Stimulated activated naive CD8-positive, alpha-beta T cell treated with anti-CD3 and anti-CD28 coated beads, Interleukin-15, Interleukin-2, amounts not matched to agents 100 ng/mL and 50 ng/mL, for 24 hours (primary cell): ENCODE data around the gene UTP4.

Experiments
- H3K27ac Mint-ChIP-seq: one replicate; pipeline ENCODE4 v1.8.0; 2021; ENCODE audit warnings: mild to moderate bottlenecking, mixed read lengths
- H3K27me3 Mint-ChIP-seq: one replicate; pipeline ENCODE4 v1.8.0; 2021; ENCODE audit warnings: mixed read lengths
- H3K36me3 Mint-ChIP-seq: one replicate; pipeline ENCODE4 v1.8.0; 2021; ENCODE audit warnings: low read depth, mixed read lengths
- H3K4me1 Mint-ChIP-seq: one replicate; pipeline ENCODE4 v1.8.0; 2021; ENCODE audit warnings: low read depth, mixed read lengths
- H3K4me3 Mint-ChIP-seq: one replicate; pipeline ENCODE4 v1.8.0; 2021; ENCODE audit warnings: mild to moderate bottlenecking, mixed read lengths
- H3K9me3 Mint-ChIP-seq: one replicate; pipeline ENCODE4 v1.8.0; 2021; ENCODE audit warnings: mixed read lengths

UTP4 gene

DNA sequence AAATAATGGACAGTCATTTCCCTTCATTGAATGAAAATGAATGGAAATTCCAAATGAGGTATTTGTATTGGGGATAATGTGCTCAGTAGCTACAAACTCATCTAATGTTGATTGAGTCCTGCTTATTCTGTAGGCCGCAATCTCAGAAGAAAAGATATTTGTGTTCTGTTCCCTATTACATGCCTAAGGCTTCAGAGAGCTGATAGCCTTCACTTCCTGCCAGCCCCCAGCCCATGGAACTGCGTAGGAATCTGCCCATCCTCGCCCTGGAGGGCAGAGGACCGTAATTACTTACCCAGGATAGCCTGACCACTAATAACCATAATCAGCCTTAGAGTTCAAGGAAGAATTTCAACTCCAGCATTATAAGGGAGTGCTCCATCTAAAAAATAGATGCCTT is 36.6 kb downstream of the UTP4 start:
- peaks cover 78% of the 10 kb centered on the region for H3K36me3 Mint-ChIP-seq
- peaks cover 63% of the 10 kb centered on the region for H3K4me1 Mint-ChIP-seq
- no peaks in the 10 kb centered on the region for H3K27me3 Mint-ChIP-seq
- H3K27ac Mint-ChIP-seq = no peak overlapping the region
- H3K9me3 Mint-ChIP-seq = no peaks in the 10 kb centered on the region
- H3K4me3 Mint-ChIP-seq = no peak overlapping the region

DNA sequence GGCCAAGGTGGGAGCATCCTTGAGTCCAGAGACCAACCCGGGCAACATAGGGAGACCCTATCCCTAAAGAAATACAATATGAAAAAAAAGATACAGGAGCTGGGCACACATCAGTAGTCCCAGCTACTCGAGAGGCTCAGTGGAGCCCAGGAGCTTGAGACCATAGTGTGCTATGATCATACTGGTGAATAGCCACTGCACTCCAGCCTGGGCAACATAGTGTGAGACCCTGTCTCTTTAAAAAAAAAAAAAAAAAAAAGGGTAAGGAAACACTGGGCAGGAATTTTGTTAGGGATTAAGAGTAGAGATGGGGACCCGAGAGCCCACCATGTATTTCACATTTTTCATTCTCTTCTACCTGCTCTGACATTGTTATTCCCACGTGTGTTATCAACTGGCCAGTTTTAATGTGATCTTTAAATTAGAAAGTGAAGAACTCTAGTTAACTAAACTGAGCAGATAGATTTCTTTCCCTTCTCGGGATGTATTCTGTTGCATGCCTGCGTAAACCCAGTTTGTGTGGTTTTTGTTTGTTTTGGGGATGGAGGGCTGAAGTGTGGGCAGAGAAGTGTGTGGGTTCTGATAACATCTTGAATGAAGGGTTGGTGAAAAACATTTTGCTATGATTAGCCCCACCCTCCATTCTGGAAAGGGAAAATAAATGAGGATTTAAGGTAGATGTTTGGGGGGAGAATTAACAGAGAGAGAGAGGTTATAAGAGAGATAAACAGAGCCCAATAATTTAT is 37.3 kb downstream of the UTP4 start:
- no peaks in the 10 kb centered on the region for H3K27me3 Mint-ChIP-seq
- peaks cover 61% of the 10 kb centered on the region for H3K4me1 Mint-ChIP-seq
- no peak overlapping the region for H3K4me3 Mint-ChIP-seq
- H3K9me3 Mint-ChIP-seq = no peaks in the 10 kb centered on the region
- H3K36me3 Mint-ChIP-seq = peaks cover 73% of the 10 kb centered on the region
- no peak overlapping the region for H3K27ac Mint-ChIP-seq

- Mint-ChIP-seq H3K27ac (no peak overlapping the region), H3K36me3 (peaks cover 66% of the 10 kb centered on the region), H3K27me3 (no peaks in the 10 kb centered on the region), H3K9me3 (no peaks in the 10 kb centered on the region), H3K4me3 (no peak overlapping the region), H3K4me1 (peaks cover 48% of the 10 kb centered on the region)
Observed at GRCh38 chr16:69171325-69172084, 39.1 kb downstream of the UTP4 start.

GRCh38 chr16:69176033-69176800 is 43.8 kb downstream of the UTP4 start:
- Mint-ChIP-seq H3K27me3 (no peaks in the 10 kb centered on the region), H3K36me3 (peaks cover 28% of the 10 kb centered on the region), H3K4me1 (peaks cover 25% of the 10 kb centered on the region), H3K9me3 (no peaks in the 10 kb centered on the region), H3K27ac (no peak overlapping the region), H3K4me3 (no peak overlapping the region)

- Mint-ChIP-seq H3K27me3 (no peaks in the 10 kb centered on the region), H3K4me1 (peaks cover 35% of the 10 kb centered on the region), H3K36me3 (peaks cover 15% of the 10 kb centered on the region), H3K9me3 (no peaks in the 10 kb centered on the region), H3K4me3 (no peak overlapping the region), H3K27ac (no peak overlapping the region)
Observed at GRCh38 chr16:69179328-69180010, 47.0 kb downstream of the UTP4 start.

DNA sequence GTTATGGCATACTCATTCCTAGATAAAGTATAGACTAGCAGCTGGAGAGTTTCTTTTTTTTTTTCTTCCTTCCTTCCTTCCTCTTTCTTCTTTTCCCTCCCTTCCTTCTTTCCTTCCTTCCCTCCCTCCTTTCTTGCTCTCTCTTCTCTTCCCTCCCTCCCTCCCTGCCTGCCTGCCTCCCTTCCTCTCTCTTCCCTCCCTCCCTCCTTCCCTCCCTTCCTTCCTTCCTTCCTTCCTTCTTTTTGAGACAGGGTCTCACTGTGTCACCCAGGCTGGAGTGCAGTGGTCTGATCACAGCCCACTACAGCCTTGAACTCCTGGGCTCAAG is 47.5 kb downstream of the UTP4 start:
- no peak overlapping the region for H3K4me3 Mint-ChIP-seq
- H3K27me3 Mint-ChIP-seq = no peaks in the 10 kb centered on the region
- H3K4me1 Mint-ChIP-seq = peaks cover 40% of the 10 kb centered on the region
- no peaks in the 10 kb centered on the region for H3K9me3 Mint-ChIP-seq
- H3K36me3 Mint-ChIP-seq = peaks cover 15% of the 10 kb centered on the region
- no peak overlapping the region for H3K27ac Mint-ChIP-seq

DNA sequence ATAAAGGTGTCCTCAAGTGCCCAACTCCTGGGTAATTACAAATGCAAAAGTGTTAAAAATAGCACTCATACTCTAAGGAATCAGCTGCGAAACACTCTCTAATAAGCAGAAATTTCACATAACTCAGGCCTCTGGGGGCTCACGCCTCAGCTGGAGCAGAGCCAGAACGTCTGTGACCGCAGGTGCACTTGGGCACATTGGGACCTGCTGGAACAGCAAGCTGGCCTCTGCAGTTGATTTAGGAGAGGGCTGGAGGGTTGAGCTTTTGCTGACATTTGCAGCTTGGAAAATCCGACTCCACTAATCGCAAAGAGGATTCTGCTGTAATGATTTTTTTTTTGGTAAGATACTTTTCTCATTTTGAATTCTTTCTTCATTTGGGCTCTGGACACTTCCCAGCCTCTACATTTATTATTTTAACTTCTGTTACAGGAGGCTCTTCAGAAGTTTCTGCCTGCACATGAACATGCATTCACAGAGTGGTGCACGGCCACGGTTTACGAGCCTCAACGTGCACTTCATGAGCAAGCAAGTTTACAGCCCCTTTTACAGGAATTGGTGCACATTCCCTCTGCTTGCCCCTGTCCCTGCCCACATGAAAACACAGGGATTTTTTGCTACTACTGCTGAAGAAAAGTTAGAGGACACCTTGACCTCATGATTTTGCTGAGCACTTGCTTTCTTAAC is 50.4 kb downstream of the UTP4 start:
- Mint-ChIP-seq H3K27me3 (no peaks in the 10 kb centered on the region), H3K4me3 (no peak overlapping the region), H3K4me1 (peaks cover 54% of the 10 kb centered on the region), H3K9me3 (no peaks in the 10 kb centered on the region), H3K27ac (no peak overlapping the region), H3K36me3 (peaks cover 11% of the 10 kb centered on the region)

GRCh38 chr16:69186642-69187445 is 54.4 kb downstream of the UTP4 start, which contains the start of gene SNTB2:
Gene SNTB2, plus strand, starts transcription at chr16:69187164. Its CDS starts 3 bp downstream, at chr16:69187167.
- H3K4me3 Mint-ChIP-seq = peak within 1 kb of the TSS; percentile 96
- H3K4me1 Mint-ChIP-seq = peaks cover 75% of the 10 kb centered on the region
- H3K27ac Mint-ChIP-seq = peak within 1 kb of the TSS; percentile 100
- H3K36me3 Mint-ChIP-seq = peaks cover 11% of the 10 kb centered on the region
- H3K9me3 Mint-ChIP-seq = no peaks in the 10 kb centered on the region
- H3K27me3 Mint-ChIP-seq = no peaks in the 10 kb centered on the region

- no peaks in the 10 kb centered on the region for H3K27me3 Mint-ChIP-seq
- peak overlapping the region; percentile 59 for H3K27ac Mint-ChIP-seq
- H3K4me3 Mint-ChIP-seq = peak overlapping the region; percentile 87
- H3K36me3 Mint-ChIP-seq = peaks cover 5% of the 10 kb centered on the region
- peaks cover 72% of the 10 kb centered on the region for H3K4me1 Mint-ChIP-seq
- H3K9me3 Mint-ChIP-seq = no peaks in the 10 kb centered on the region
Observed at GRCh38 chr16:69187446-69188235, 55.2 kb downstream of the UTP4 start.

DNA sequence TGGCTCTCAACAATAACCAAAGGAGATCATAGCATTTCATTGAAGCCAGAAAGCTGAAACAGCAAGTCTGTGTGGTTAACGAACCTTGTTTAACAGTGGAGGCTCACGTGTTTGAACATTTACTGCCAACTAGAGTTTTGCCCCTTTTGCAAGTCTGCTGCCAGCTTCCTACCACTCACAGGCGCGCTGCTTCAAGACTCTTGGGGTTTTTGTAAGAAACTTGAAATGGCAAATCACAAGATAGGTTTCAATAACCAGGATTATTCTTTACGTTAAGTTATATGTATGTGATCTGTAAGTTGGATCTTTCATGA is 55.7 kb downstream of the UTP4 start:
- Mint-ChIP-seq H3K9me3 (no peaks in the 10 kb centered on the region), H3K4me1 (peaks cover 67% of the 10 kb centered on the region), H3K4me3 (peak overlapping the region; percentile 87), H3K27me3 (no peaks in the 10 kb centered on the region), H3K27ac (peak overlapping the region; percentile 59), H3K36me3 (peaks cover 5% of the 10 kb centered on the region)

- peak overlapping the region; percentile 87 for H3K4me3 Mint-ChIP-seq
- peaks cover 5% of the 10 kb centered on the region for H3K36me3 Mint-ChIP-seq
Observed at GRCh38 chr16:69188716-69189115, 56.3 kb downstream of the UTP4 start.

GRCh38 chr16:69190046-69190588 is 57.7 kb downstream of the UTP4 start:
- no peak overlapping the region for H3K27ac Mint-ChIP-seq
- H3K4me1 Mint-ChIP-seq = peaks cover 49% of the 10 kb centered on the region
- H3K36me3 Mint-ChIP-seq = peaks cover 5% of the 10 kb centered on the region
- H3K4me3 Mint-ChIP-seq = no peak overlapping the region
- H3K9me3 Mint-ChIP-seq = no peaks in the 10 kb centered on the region
- no peaks in the 10 kb centered on the region for H3K27me3 Mint-ChIP-seq

More at GRCh38 chr16:69188716-69189115, 56.3 kb downstream of the UTP4 start:
- H3K4me1 Mint-ChIP-seq = peaks cover 63% of the 10 kb centered on the region
- H3K9me3 Mint-ChIP-seq = no peaks in the 10 kb centered on the region
- no peaks in the 10 kb centered on the region for H3K27me3 Mint-ChIP-seq
- H3K27ac Mint-ChIP-seq = no peak overlapping the region

DNA sequence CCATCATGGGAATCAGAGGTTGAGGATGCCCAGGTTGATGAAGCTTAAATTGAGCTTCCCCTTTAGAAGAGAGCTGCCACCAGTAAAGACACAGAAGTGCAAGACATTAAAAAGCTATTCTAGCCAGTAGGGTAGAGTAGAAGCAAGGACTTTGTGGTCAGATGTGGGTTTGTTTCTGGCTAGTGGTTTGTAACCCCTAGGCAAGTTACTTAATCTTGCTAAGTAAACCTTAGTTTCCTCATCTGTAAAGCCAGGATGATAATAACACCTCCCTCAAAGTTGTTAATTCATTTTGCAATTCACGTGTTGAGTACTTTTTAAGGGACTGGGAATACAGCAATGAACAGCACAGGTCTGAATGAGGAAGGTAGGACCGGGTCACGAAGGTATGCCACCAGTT is 58.1 kb downstream of the UTP4 start:
- Mint-ChIP-seq H3K36me3 (peaks cover 5% of the 10 kb centered on the region), H3K9me3 (no peaks in the 10 kb centered on the region), H3K4me1 (peaks cover 45% of the 10 kb centered on the region), H3K27me3 (no peaks in the 10 kb centered on the region), H3K27ac (no peak overlapping the region), H3K4me3 (no peak overlapping the region)
